ENCODE data around the gene SLC17A2. TPM values are rescaled to one million over a fixed set of nuclear protein-coding genes. Genes with fewer than 3 reads are reported as not detected.
A peak's percentile ranks its signal among the peaks of the same experiment; 100 is the strongest.

The SLC17A2 gene
- total and polyA plus RNA-seq, 2 experiments from 2014 or later = not detected

DNA sequence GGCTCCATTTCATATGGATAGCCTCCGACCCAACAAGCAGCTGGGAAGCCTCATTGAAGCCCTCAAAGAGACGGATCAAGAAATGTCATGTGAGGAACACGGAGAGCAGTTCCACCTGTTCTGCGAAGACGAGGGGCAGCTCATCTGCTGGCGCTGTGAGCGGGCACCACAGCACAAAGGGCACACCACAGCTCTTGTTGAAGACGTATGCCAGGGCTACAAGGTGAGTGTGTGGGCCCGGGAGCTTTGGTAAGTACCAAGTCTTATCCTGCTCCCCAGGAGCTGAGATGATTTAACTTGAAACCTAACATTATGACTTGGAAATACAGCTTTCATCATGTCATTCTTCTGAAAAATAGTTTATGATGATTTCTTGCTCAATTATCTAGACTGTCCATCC lies 36.2 kb upstream of the SLC17A2 start:
- H3K79me2 ChIP-seq (replicated peaks; ENCODE audit: insufficient read depth) = no peaks in the 10 kb centered on the region
- H3K36me3 Mint-ChIP-seq (ENCODE audit: low read depth) = peaks cover 24% of the 10 kb centered on the region
- H4K20me1 ChIP-seq (replicated peaks; ENCODE audit: insufficient read depth) = no peaks in the 10 kb centered on the region
- H3K9me3 Mint-ChIP-seq = no peaks in the 10 kb centered on the region; the same call in 2 of the 3 replicates
- ATAC-seq (no peak), DNase-seq (ENCODE audit: low spot score) (no peak)
- H3K36me3 ChIP-seq (ENCODE audit: insufficient read depth) = no peaks in the 10 kb centered on the region
- H3K9me2 ChIP-seq (ENCODE audit: insufficient read depth) = peaks cover 10% of the 10 kb centered on the region; the same call in 1 of the 2 replicates
- no peak overlapping the region for H2AFZ ChIP-seq
- H3K27ac Mint-ChIP-seq = no peak overlapping the region
- H3K4me1 ChIP-seq (ENCODE audit: insufficient read depth) = peaks cover 51% of the 10 kb centered on the region
- H3F3A ChIP-seq (replicated peaks; ENCODE audit: low read depth) = no peaks in the 10 kb centered on the region
- peaks cover 53% of the 10 kb centered on the region for H3K4me1 Mint-ChIP-seq
- H3K4me3 ChIP-seq = no peak overlapping the region
- no peak overlapping the region for H3K27ac ChIP-seq (ENCODE audit: low read depth)
- peaks cover 21% of the 10 kb centered on the region for H3K27me3 ChIP-seq (ENCODE audit: insufficient read depth)
- H3K27me3 Mint-ChIP-seq (ENCODE audit: insufficient read depth, low read depth, poor library complexity) = peaks cover 13% of the 10 kb centered on the region
- H3K4me2 ChIP-seq = peak overlapping the region; percentile 73
- no peak overlapping the region for H3K4me3 Mint-ChIP-seq
- TF ChIP-seq REST (IDR thresholded peaks at IDR 0.05; ENCODE audit: unreplicated experiment) (no peak), ZNF114 (CRISPR knock-in tag; IDR thresholded peaks at IDR 0.05) (no peak)
- TF ChIP-seq, protein P1, sequence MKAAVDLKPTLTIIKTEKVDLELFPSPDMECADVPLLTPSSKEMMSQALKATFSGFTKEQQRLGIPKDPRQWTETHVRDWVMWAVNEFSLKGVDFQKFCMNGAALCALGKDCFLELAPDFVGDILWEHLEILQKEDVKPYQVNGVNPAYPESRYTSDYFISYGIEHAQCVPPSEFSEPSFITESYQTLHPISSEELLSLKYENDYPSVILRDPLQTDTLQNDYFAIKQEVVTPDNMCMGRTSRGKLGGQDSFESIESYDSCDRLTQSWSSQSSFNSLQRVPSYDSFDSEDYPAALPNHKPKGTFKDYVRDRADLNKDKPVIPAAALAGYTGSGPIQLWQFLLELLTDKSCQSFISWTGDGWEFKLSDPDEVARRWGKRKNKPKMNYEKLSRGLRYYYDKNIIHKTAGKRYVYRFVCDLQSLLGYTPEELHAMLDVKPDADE (IDR thresholded peaks at IDR 0.05) = no peak

DNA sequence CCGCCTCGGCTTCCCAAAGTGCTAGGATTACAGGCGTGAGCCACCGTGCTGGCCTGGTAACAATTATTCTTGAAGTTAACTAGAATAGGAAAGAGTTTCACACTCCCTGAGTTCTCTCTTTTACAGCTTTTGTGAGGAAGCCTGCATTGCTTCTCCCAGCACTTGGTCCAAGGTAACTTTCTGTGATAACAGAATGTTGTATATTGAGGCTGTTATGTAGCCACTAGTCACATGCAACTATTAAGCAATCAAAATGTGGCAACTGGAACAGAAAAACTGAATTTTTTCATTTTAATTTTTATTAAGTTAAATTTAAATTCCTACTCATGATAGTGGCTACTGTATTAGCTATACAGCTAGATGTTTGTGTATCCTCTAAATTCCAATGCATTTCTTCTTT lies 34.6 kb upstream of the SLC17A2 start:
- H3K27ac Mint-ChIP-seq = no peak overlapping the region
- Histone ChIP-seq H3K27ac (ENCODE audit: low read depth) (no peak overlapping the region), H2AFZ (no peak overlapping the region), H3K27me3 (ENCODE audit: insufficient read depth) (peaks cover 21% of the 10 kb centered on the region), H4K20me1 (replicated peaks; ENCODE audit: insufficient read depth) (no peaks in the 10 kb centered on the region), H3K9me2 (ENCODE audit: insufficient read depth) (peaks cover 4% of the 10 kb centered on the region; the same call in 1 of the 2 replicates), H3K36me3 (ENCODE audit: insufficient read depth) (0 out of 2 replicates have a peak, but pooled peaks cover 3% of the 10 kb centered on the region), H3F3A (replicated peaks; ENCODE audit: low read depth) (no peaks in the 10 kb centered on the region), H3K4me3 (no peak overlapping the region), H3K4me2 (peak overlapping the region; percentile 73), H3K4me1 (ENCODE audit: insufficient read depth) (peaks cover 51% of the 10 kb centered on the region), H3K79me2 (replicated peaks; ENCODE audit: insufficient read depth) (no peaks in the 10 kb centered on the region)
- peaks cover 13% of the 10 kb centered on the region for H3K27me3 Mint-ChIP-seq (ENCODE audit: insufficient read depth, low read depth, poor library complexity)
- peaks cover 56% of the 10 kb centered on the region for H3K4me1 Mint-ChIP-seq
- DNase-seq (ENCODE audit: low spot score) (no peak), ATAC-seq (no peak)
- H3K9me3 Mint-ChIP-seq = peaks cover 15% of the 10 kb centered on the region
- H3K36me3 Mint-ChIP-seq (ENCODE audit: low read depth) = peaks cover 35% of the 10 kb centered on the region
- H3K4me3 Mint-ChIP-seq = no peak overlapping the region
- no peak for TF ChIP-seq ZNF331 (CRISPR knock-in tag; IDR thresholded peaks at IDR 0.05; ENCODE audit: low read depth)
- TF ChIP-seq EZH2phosphoT487 (IDR thresholded peaks at IDR 0.05; ENCODE audit: unreplicated experiment) = no peak
- TF ChIP-seq STAT1 (IDR thresholded peaks at IDR 0.05; ENCODE audit: unreplicated experiment) = no peak
- TF ChIP-seq EZH2 (IDR thresholded peaks at IDR 0.05; ENCODE audit: low read depth, unreplicated experiment) = no peak
- no peak for TF ChIP-seq POLR2AphosphoS5 (IDR thresholded peaks at IDR 0.05; ENCODE audit: low read depth)
- TF ChIP-seq NANOG (IDR thresholded peaks at IDR 0.05; ENCODE audit: borderline replicate concordance) = no peak
- TF ChIP-seq, protein P1 (IDR thresholded peaks at IDR 0.05) = no peak
- no peak for TF ChIP-seq ZNF114 (CRISPR knock-in tag; IDR thresholded peaks at IDR 0.05)
- TF ChIP-seq CREB1 (CRISPR knock-in tag; IDR thresholded peaks at IDR 0.05; ENCODE audit: low read depth) = no peak
